Loucy (cell line): ENCODE results near the gene PHTF2.

Source experiments
- H2AFZ ChIP-seq: fragments of 200-600 bp; sonication (generic); 2 replicates; pipeline ENCODE4 v1.6.0; 2016; ENCODE audit warnings: antibody characterized with exemption, mild to moderate bottlenecking, low read length, moderate library complexity
- H3F3A ChIP-seq: fragments of 200-600 bp; 2 replicates; pipeline ENCODE4 v1.6.0; 2016; ENCODE audit warnings: antibody characterized with exemption, low read depth, mild to moderate bottlenecking
- H3K27me3 ChIP-seq: fragments of 200-600 bp; sonication (generic); 2 replicates; pipeline ENCODE4 v1.6.1; 2014; ENCODE audit warnings: low read length, mild to moderate bottlenecking; ENCODE audit not compliant: insufficient read depth, poor library complexity, severe bottlenecking
- H3K36me3 ChIP-seq: fragments of 200-600 bp; sonication (generic); 2 replicates; pipeline ENCODE4 v1.6.1; 2016; ENCODE audit warnings: low read length; ENCODE audit not compliant: insufficient read depth
- H3K4me1 ChIP-seq: fragments of 200-600 bp; sonication (generic); 2 replicates; pipeline ENCODE4 v1.5.1; 2014; ENCODE audit warnings: low read length, mild to moderate bottlenecking; ENCODE audit not compliant: insufficient read depth, poor library complexity, severe bottlenecking
- H3K4me2 ChIP-seq: fragments of 200-600 bp; sonication (generic); 2 replicates; pipeline ENCODE4 v1.6.0; 2014; ENCODE audit warnings: antibody characterized with exemption, low read length, low read depth, mild to moderate bottlenecking; ENCODE audit not compliant: poor library complexity, severe bottlenecking
- H3K4me3 ChIP-seq: fragments of 200-600 bp; sonication (generic); 2 replicates; pipeline ENCODE4 v1.5.1; 2014; ENCODE audit warnings: low read length, mild to moderate bottlenecking, mixed read lengths; ENCODE audit not compliant: poor library complexity, severe bottlenecking
- H3K79me2 ChIP-seq: fragments of 200-600 bp; sonication (generic); 2 replicates; pipeline ENCODE4 v1.6.1; 2014; ENCODE audit warnings: low read length; ENCODE audit not compliant: insufficient read depth
- H3K9ac ChIP-seq: fragments of 200-600 bp; sonication (generic); 2 replicates; pipeline ENCODE4 v1.6.0; 2014; ENCODE audit warnings: mild to moderate bottlenecking, low read depth, low read length, moderate library complexity; ENCODE audit not compliant: poor library complexity, severe bottlenecking
- H3K9me2 ChIP-seq: fragments of 200-600 bp; sonication (generic); replicated peaks from 2 replicates; pipeline ENCODE4 v1.6.1; 2016; ENCODE audit warnings: low read depth, low read length, mixed read lengths
- H3K9me3 ChIP-seq: fragments of 200-600 bp; sonication (generic); 2 replicates; pipeline ENCODE4 v1.6.1; 2014; ENCODE audit warnings: mild to moderate bottlenecking, antibody characterized with exemption, low read length, low read depth; ENCODE audit not compliant: insufficient read depth
- H4K20me1 ChIP-seq: fragments of 200-600 bp; sonication (generic); 2 replicates; pipeline ENCODE4 v1.6.0; 2014; ENCODE audit warnings: antibody characterized with exemption, low read length, mild to moderate bottlenecking; ENCODE audit not compliant: insufficient read depth, poor library complexity, severe bottlenecking
- CTCF ChIP-seq: fragments of 200-600 bp; sonication (generic); conservative IDR thresholded peaks from 2 replicates; pipeline ENCODE4 v1.5.1; 2014; ENCODE audit warnings: mild to moderate bottlenecking, antibody characterized with exemption, low read length
- EZH2phosphoT487 ChIP-seq: fragments of 200-600 bp; IDR thresholded peaks from 2 replicates; pipeline ENCODE4 v1.6.1; 2018; ENCODE audit warnings: antibody characterized with exemption, mild to moderate bottlenecking, moderate library complexity, borderline replicate concordance

PHTF2 gene

GRCh38 chr7:77819021-77819420, 20.4 kb downstream of the PHTF2 start:
- H4K20me1 ChIP-seq = no peaks in the 10 kb centered on the region
- peaks cover 68% of the 10 kb centered on the region for H3K79me2 ChIP-seq
- TF ChIP-seq EZH2phosphoT487 = no peak
- TF ChIP-seq CTCF = no peak
- peaks cover under 1% of the 10 kb centered on the region for H3K4me1 ChIP-seq
- H3K36me3 ChIP-seq = peaks cover 32% of the 10 kb centered on the region; the same call in 1 of the 2 replicates
- no peak overlapping the region for H3K4me3 ChIP-seq
- H3F3A ChIP-seq = no peaks in the 10 kb centered on the region
- no peak overlapping the region for H2AFZ ChIP-seq
- no peaks in the 10 kb centered on the region for H3K27me3 ChIP-seq
- peaks cover 15% of the 10 kb centered on the region; the same call in 1 of the 2 replicates for H3K9me3 ChIP-seq
- H3K9me2 ChIP-seq = no peaks in the 10 kb centered on the region
- no peak overlapping the region for H3K9ac ChIP-seq
- H3K4me2 ChIP-seq = no peak overlapping the region

- TF ChIP-seq CTCF (no peak), EZH2phosphoT487 (no peak)
- peaks cover 70% of the 10 kb centered on the region for H3K79me2 ChIP-seq
- H3K9ac ChIP-seq = no peak overlapping the region
- H3F3A ChIP-seq = no peaks in the 10 kb centered on the region
- peaks cover 18% of the 10 kb centered on the region for H3K9me3 ChIP-seq
- H3K36me3 ChIP-seq = peaks cover 32% of the 10 kb centered on the region; the same call in 1 of the 2 replicates
- H2AFZ ChIP-seq = no peak overlapping the region
- H3K4me1 ChIP-seq = no peaks in the 10 kb centered on the region
- no peaks in the 10 kb centered on the region for H3K9me2 ChIP-seq
- H3K4me3 ChIP-seq = no peak overlapping the region
- H4K20me1 ChIP-seq = no peaks in the 10 kb centered on the region
- H3K27me3 ChIP-seq = no peaks in the 10 kb centered on the region
- no peak overlapping the region for H3K4me2 ChIP-seq
Measured at GRCh38 chr7:77820967-77821366, 22.4 kb downstream of the PHTF2 start.

- TF ChIP-seq CTCF = no peak
- no peak for TF ChIP-seq EZH2phosphoT487
- H3K9ac ChIP-seq = no peak overlapping the region
- peaks cover 60% of the 10 kb centered on the region for H3K79me2 ChIP-seq
- no peak overlapping the region for H2AFZ ChIP-seq
- H3K4me3 ChIP-seq = no peak overlapping the region
- H3K36me3 ChIP-seq = peaks cover 20% of the 10 kb centered on the region; the same call in 1 of the 2 replicates
- H3K4me2 ChIP-seq = no peak overlapping the region
- H3F3A ChIP-seq = no peaks in the 10 kb centered on the region
- no peaks in the 10 kb centered on the region for H3K27me3 ChIP-seq
- no peaks in the 10 kb centered on the region for H4K20me1 ChIP-seq
- H3K9me3 ChIP-seq = peaks cover 19% of the 10 kb centered on the region
- H3K4me1 ChIP-seq = peaks cover 3% of the 10 kb centered on the region
- no peaks in the 10 kb centered on the region for H3K9me2 ChIP-seq
Measured at GRCh38 chr7:77822269-77822668, 23.7 kb downstream of the PHTF2 start.
